A549 treated with AZD9567 at 1 μM for 4 hours (cell line): ENCODE measurements around the gene MTR. TPM values are rescaled to one million over a fixed set of nuclear protein-coding genes. Genes with fewer than 3 reads are reported as not detected.

Experiments
- total RNA-seq: library from RNA; stranded (reverse); fragments of 200-300 nt; extraction: Qiagen RNA extraction; gene quantifications from 5 replicates; pipeline ENCODE4 v1.2.3, GENCODE V29; 2022; ENCODE audit not compliant: insufficient read depth

MTR gene
- total RNA-seq: 4.5 to 7.9 TPM (median 6.0 TPM) in 5 replicates

DNA sequence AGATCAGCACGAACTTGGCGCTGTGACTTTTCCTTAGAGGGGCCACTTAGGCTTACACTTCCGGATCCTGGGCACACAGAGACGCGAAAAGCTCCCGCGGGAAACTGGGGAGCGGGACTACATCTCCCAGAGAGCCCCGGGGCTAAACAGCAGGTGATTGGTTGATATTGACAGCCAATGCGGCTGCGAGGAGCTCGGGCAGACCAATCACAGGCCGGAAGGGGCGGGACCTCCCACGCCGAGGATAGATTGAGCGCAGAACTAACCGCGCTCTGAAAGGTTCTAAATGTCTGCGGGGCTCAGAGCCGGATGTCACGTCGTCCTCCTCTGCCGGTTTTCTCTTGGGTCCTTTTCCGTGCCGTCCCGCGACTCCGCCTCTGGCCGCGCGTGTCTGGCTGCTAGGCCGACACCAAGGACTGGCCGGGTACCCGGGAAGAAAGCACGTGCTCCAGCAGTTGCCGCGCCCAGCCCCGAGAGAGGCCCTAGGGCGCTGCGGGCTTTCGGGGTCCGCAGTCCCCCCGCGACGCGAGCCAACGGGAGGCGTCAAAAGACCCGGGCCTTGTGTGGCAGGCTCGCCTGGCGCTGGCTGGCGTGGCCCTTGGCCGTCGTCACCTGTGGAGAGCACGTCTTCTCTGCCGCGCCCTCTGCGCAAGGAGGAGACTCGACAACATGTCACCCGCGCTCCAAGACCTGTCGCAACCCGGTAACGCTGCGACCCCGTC, at the start of gene MTR:
Gene MTR (plus strand): TSS at position 258 of the 722 bp plus-strand sequence. CDS start 412 bp downstream, at position 670.

Other genes with a start within 250 kb of the MTR start
- gene HEATR1, start 190.8 kb upstream of the MTR start, total RNA-seq: 23.9 to 27.8 TPM (median 26.8 TPM) in 5 replicates
- gene ACTN2, start 108.8 kb upstream of the MTR start, total RNA-seq: 0.03 to 0.07 TPM (median 0.03 TPM) in 3 of 5 replicates, not detected in the others
- not detected in 5 replicates for gene MT1HL1, start 209.1 kb downstream of the MTR start, total RNA-seq
- 0.03 to 0.05 TPM (median 0.04 TPM) in 3 of 5 replicates, not detected in the others for gene RYR2, start 246.9 kb downstream of the MTR start, total RNA-seq